Measurements from ENCODE around the gene KRT78.

Gene KRT78

DNA sequence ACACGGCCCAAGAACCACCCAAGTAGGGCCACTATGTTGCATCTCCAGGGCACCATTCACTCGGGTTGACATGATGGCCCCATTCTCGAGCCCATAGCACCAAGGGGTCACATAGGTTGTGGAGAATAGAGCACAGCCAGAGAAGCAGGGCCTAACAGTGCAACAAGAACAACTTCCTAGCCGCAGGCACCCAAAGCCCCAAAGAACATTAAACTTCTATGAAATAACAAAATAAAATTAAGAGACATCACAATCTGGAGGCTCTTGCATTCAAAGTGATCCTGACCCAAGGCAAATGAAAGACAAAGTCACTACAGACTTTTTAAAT, 36.8 kb downstream of the KRT78 start:
- no peak for DNase-seq (ENCODE audit: low read depth in 2 of 2)

DNA sequence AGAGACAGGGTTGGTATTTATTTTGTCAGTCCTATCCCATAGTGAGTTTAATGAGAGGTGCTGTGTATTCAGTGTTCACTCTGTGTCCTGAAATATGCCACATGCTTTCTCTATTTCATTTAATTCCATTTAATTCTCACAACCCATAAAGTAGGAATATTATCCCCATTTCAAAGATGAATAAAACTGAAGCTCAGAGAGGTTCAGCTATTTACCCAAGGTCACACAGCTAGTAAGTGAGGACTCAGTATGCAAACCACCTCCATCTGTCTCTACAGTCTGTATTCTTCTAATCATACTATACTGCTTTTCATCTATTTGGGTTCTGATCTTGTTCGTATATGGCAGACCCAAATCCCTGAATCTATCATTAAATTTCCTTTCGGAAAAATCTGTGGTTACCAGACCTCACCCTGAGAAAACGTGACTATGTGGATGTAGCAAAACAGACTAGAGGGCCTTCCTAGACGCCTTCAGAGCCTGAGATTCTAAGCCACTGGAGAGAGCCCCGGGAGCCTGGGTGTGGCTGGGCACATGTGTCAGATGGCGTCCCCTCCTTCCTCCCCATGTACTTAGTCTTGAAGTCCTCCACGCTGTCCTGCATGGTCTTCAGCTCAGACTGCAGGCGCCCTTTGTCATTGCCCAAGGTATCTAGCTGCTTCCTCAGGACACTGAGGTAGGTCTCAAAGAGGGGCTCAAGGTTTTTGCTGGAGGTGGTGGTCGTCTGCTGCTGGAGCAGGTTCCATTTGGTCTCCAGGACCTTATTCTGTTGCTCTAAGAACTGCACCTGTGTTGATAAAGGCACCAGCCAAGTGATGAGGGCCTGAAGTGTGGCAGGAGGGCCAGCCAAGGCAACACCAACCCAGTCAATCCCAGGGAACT, 37.4 kb downstream of the KRT78 start:
- no peak for DNase-seq (ENCODE audit: low read depth in 2 of 2)

DNA sequence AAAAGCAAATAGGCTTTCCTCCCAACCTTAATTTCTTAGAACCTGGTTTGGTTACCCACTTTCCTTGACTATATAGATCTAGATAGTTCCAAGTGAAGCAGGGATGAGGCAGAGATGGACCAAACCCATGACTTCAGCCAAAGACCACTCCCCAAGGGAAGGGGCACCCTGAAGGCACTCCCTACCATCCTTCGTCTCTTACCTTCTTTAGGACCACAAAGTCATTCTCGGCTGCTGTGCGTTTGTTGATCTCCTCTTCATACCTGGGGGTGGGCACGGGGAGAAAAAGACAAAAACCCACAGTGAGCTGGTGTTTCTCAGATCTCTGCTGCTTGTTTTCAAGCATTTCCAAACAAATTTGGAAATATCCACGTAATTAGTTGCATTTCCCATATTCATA, 38.2 kb downstream of the KRT78 start:
- no peak for DNase-seq (ENCODE audit: low read depth in 2 of 2)

DNA sequence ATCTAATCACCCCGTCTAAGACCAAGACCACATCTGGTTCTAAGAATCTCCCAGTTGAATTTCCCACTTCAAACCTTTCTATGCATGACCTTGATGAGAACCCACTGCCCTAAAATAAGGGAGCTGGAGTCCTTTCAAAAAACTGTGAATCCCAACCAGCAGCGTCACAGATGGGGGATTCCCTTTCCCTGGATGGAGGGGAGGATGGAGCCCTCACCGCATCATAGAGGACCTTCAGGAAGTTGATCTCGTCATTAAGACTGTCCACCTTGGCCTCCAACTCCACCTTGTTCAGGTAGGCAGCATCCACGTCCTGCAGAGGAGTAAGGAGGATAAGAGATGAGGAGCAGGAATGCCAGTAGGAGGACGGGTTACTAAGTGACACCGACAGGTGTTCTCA, 39.6 kb downstream of the KRT78 start:
- no peak for DNase-seq (ENCODE audit: low read depth in 2 of 2)

DNA sequence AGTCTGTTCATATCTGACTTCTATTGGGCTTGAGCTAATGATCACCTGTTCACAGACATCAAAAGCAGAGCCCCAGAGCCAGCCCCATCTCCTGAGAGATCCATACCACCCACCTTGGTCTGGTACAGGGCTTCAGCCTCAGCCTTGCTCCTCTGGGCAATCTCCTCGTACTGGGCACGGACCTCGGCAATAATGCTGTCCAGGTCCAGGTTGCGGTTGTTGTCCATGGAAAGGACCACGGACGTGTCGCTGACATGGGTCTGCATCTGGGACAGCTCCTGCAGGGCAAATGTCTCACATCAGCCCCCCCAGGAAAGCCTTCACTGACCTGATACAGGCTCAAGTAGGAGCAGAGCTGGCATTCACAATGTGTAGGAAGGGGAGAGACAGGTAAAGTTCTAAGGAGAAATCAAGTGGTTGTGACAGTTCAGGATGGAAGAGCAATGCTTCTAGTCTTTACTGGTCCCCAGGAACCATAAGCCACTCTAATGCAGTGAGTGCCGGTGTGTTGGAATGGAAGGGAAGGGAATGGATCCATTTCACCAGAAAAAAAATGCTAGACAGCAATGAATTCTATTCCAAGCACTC, 40.1 kb downstream of the KRT78 start:
- DNase-seq (ENCODE audit: low read depth in 2 of 2), result no peak

DNA sequence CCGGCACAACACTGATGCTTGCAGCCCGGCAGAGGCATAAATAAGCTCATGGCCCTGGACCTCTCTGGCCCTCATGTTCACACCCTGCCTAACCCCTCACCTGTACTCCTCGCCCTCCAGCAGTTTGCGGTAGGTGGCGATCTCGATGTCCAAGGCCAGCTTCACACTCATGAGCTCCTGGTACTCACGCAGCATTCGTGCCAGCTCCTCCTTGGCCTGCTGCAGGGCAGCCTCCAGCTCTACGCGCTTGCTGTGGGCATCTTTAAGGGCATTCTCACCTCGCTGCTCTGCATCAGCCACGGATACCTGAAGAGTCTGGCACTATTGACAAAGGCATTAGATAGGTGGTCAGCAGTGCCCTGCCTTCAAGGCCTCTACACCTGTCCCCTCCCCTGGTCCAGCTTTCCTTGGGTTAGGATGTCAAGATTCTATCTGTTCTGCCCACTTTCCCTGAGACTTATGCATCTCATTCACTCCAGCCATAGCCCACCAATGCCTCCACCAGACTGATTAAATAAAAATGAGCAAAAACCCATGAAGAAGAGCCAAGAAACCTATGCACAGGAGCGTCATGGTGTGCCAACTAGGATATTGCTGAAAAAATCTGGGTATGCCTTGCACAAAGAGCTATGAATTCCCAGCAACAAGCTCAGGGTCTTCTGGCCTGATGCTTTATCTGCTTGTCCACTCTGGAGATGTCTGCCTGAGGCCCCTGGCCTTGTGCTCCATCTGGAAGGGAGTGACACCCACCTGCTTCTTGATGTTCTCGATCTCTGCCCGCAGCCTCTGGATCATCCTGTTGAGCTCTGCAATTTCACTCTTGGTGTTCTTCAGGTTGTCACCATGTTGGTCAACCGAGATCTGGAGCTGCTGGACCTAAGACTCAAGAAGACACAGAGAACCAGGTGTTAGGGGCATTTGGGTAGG, 41.0 kb downstream of the KRT78 start:
- DNase-seq (ENCODE audit: low read depth in 2 of 2), result no peak

DNA sequence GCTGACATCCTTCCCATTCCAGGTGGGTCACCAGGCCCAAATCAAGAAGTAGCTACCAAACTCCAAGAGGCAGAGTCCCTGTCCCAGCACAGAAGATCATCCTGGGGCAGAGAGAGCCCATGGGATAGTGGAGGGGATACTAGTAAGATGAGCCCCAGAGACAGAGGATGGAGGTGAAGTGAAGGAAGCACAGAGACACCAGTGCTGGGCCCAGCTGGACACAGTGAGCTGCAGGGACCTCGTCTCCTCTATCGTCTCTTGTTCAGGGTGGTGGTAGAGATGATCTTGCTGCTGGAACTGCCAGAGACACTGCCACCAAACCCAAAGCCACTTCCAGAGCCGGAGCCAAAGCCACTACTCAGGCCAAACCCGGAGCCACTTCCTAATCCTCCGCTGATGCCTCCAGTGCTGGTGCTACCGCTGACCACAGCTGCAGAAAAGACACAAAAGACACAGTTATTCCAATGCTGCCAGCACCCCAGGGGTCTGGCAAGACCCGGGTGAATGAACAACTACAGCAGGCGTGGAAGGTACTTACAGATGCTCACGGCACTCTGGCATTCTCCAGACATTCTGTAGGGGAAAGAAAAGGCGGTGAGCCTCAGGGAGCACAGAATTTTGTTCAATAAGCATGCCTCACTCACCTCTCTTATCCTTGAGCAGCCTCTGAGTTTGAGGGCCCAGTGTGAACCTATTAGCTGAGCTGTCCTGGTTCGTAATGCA, 41.8 kb downstream of the KRT78 start:
- DNase-seq (ENCODE audit: low read depth in 2 of 2), result no peak

DNA sequence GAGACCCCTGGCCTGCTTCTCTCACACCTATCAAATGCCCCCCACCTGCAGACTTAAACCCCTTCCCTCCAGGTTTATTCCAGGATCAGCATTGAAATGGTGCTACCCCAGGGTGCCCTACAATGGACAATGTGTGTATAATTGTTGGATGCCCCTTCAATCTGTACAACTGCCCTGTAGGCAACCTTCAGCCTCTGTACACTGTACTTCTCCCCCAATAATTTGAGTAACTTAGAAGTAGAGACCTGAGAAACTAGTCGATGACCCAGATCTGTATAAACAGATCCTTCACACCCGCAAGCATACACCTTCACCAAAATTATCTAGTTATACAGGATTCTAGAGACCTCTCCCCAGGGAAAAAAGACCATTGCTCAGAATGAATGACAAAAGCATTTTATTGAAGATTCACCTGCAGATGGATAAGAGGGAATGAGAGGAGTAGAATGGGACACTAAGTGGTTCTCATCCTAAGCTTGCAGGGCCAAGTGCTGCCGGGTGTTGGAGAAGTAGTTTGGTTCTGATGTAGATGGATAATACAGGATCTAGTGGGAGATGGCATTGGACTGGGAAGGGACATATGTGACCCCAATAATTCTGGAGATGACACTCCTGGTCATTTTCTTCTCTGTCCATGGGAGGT, 42.5 kb downstream of the KRT78 start:
- no peak for DNase-seq (ENCODE audit: low read depth in 2 of 2)

DNA sequence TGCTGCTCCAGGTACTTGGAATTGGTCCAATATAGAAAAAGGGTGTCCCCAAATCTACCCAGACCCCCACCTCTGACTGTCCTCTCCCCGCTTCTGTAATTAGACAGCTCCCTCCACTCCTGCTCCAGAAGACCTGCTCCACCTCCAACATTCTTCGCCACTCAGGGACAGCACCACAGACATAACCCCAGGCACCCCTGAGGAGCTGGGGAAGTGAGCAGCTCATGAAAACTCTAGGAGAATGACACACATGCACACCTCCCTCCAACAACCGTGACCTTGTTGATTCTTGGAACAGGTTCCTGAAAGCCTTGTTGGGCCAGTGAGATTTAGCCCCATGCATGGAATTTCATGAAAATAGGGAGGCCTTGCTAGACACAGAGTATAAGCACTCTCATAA, 43.1 kb downstream of the KRT78 start:
- DNase-seq (ENCODE audit: low read depth in 2 of 2), result no peak

DNA sequence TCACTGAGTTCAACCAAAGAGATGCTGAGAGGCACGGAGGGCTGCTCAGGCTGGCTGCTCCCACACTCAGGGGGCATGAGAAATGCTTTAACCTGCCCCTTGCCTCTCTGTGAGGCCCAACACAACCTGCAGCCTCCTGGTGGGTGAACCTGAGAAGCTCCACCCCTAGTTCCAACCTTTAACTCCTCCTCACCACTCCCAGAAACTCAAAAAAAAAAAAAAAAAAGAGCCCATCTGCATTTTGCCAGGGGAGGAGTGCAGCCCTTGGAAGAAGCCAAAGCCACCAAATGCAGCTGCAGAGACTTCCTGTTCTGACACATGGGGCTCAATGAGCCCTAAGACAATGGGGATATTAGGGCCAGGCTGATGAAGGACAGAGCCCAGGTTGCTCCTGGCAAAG, 43.8 kb downstream of the KRT78 start:
- no peak for DNase-seq (ENCODE audit: low read depth in 2 of 2)

DNA sequence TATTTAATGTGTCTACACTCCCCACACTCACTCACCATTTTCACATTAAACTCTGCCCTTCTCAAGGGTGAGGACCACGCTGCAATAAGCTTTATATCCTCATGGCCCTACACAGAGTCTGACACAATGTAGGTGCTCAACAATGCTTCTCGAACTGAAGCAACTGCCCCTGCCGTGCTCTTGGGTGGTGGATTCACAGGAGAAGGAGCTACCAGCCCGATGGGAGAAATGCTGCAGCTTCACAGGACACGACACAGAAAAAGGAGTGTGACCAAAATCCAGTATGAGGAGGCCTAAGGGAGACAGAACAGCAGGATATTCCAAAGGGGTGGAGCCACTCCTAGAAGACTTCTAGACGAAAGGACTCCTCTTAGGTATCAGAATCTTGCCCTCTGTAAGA, 46.4 kb downstream of the KRT78 start:
- DNase-seq (ENCODE audit: low read depth in 2 of 2), result no peak

DNA sequence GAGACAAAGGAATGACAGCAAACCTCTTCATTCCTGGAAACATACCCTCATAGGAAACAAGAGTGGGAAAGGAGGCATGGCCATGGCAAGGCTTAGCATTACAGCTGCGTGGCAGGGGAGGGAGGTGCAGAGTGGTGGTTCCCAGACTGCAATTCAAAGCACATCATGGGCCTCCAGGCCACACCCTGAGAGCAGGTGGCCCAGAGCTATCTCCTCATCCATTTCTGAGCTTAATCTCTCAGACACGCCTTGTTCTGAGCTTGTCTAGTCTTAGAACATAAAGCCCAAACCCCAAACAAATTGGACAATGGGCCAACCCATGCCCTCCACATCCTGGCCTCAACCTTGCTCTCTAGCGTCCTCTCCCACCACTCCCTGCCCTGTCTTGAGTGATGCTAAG, 47.0 kb downstream of the KRT78 start:
- no peak for DNase-seq (ENCODE audit: low read depth in 2 of 2)

DNA sequence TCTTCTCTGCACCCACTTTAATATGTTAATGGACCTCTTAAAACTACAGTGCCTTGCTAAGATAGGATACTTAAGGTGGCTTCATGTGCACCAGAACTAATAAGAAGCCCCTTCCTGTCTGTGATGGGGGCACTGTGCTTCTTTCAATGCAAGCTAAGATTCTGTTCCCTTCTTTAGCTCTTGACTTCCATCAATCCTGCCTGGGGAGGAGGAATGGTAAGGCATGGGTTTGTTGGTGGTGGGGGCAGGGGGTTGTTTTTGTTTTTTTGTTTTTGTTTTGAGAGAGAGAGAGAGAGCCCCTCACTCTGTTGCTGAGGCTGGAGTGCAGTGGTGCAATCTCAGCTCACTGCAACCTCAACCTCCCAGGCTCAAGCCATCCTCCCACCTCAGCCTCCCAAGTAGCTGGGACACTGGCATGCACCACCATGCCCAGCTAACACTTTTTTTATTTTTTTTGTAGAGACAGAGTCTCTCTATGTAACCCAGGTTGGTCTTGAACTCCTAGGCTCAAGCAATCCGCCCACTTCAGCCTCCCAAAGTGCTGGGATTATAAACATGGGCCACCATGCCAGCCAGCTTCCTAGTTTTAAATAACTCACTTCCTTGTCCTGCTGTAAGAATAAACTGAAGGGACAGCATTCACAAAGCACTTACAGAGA, 48.4 kb downstream of the KRT78 start:
- no peak for DNase-seq (ENCODE audit: low read depth in 2 of 2)

DNA sequence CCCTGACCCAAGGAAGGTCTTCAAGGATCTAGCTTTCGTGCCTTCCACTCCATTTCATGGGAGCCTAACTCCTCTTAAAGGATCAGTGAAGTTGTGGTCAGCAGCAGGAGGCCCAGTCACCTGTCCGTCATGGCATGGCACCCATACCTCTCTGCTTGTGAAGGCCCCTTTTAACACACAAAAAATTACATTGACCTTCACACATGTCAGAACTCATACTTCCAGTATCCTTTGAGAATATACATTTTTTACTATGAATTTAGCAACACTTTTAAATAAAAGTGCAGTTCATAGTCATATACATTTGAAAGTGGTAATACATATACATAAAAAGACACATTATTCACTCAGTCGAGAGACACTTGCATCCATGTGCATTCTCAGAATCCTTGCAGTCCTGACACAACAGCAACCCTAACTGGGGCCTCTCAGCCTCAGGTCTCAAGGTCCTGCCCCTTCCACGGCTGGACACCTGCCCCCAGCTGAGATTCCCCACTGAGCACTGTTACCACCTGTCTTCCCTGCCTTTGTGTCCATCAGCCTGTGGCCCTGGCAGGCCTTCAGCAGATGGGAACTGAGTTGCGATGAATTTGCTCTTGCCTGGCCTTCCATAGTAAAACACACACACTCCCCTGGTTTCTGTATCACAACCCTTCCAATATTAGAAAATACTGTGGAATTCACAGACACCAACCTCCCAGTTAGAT, 49.1 kb downstream of the KRT78 start:
- DNase-seq (ENCODE audit: low read depth in 2 of 2), result no peak

DNA sequence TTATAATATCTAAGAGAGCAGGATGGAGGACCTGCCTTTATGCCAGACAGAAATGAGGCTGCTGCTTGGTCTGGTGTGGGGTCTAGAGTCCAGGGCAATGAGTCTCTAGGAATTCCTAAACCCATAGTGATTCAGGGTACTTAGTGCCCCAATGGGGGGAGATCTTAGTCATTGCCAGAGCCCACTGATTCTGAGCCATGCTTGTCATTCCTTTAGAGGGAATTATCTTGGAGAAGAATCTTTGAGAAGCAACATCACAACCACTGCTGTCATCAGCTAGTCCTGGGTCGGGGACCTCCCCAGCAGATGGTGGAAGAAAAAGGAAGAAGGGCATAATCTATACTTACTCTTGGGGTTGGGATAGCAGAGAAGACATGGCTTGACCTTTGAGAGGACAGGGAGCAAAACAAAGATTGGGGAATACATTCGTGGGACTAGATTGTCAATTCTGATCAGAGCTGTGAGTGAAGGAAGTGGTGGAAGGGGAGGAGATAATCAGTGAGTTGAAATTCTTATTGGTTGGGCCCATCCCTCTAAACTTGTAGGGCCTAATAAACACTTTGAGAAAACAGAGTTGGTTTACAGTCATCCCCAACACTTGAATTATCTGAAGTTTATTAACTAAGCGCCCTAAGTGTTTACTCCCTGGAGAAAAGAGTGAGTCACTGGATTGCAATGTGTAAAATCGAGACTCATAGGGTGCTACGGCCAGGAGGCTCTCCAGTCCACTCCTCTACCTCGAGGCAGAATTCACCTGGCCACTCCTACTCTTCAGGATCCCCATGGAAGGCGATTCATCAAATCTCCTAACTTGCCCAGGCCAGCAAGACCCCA, 49.9 kb downstream of the KRT78 start:
- DNase-seq (ENCODE audit: low read depth in 2 of 2), result no peak

DNA sequence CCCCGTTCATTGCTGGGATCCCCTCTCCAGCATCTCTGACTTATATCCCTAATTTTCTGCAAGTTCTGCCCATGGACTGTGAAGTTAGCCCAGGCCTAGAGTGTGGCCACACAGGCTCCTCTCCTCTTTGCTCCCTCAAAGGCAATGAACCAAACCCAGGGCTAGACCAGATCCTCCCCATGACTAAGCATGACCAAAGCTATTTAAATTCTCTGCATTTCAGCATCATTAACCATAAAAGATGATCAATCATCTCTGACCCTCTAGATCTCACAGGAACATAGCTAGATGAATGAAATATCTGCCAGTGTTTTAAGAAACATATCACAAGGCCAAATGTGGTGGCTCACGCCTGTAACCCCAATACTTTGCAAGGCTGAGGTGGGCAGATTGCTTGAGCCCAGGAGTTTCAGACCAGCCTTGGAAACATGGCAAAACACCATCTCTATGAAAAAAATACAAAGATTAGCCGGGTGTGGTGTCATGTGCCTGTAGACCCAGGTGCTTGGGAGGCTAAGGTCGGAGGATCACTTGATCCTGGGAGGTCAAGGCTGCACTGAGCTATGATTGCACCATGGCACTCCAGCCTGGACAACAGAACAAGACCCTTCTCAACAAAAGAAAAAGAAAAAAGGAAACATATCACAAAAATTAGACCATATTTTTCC, 50.7 kb downstream of the KRT78 start:
- no peak for DNase-seq (ENCODE audit: low read depth in 2 of 2)

DNA sequence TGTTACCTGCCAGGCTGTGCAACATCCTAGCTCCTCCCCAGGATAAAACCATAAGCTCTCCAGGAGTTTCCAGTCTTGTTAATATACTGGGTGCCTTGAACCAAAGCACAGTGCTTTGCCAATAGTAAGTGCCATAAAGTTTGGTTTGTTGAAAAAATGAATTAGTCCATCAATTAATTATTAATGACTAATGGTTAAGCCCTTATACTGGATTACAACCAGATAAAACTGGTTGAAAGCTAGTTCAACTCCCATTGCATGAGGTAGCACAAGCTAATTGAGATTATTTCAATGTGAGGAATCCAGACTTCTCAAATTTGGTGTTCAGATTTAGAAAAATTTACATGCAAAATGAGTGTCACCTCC, 51.3 kb downstream of the KRT78 start:
- DNase-seq (ENCODE audit: low read depth in 2 of 2), result no peak

DNA sequence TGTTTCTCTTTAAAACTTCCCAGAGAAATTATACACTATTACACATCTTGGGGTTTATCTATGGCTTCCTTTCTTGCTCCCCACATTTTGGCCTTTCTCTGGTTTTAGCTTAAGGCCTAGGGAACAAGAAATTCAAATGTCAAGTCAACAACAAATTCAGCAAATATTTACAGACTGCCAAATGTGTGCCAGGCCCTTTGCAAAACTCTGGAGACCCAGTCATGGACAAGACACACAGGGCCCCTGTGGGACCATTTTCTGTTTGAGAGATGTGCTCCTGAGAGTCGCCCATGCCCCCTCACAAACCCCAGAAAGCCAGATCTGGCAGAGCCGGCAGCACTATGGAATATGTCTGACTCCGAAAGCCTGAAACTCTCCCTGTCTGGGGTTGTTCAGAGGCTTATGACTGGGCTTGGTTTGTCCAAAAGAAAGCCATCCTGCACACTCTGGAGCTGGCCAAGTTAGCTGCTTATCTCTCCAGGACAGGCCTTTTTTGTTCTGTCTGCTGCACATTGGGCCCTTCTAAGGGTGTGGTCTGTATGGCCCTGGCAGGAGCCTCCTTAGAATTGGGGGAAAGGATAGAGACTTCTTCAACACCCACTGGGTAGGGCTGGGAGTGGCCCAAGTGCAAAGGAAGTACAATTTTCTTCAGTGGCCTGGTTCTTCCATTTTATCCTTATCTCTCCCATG, 51.8 kb downstream of the KRT78 start:
- no peak for DNase-seq (ENCODE audit: low read depth in 2 of 2)

Measured in stimulated activated CD8-positive, alpha-beta memory T cell treated with anti-CD3 and anti-CD28 coated beads, Interleukin-15, amount 100 ng/mL, for 4 hours (primary cell).